GM23248 (cell line): ENCODE measurements around the gene EEF1A2. TPM values are rescaled to one million over a fixed set of nuclear protein-coding genes. Genes with fewer than 3 reads are reported as not detected.

Source experiments
- DNase-seq: peaks from one replicate; pipeline ENCODE4 v3.0.0-alpha.2; 2015
- H2AFZ ChIP-seq: fragments of 200-600 bp; sonication (generic); 2 replicates; pipeline ENCODE4 v1.6.1; 2016; ENCODE audit warnings: antibody characterized with exemption
- H3F3A ChIP-seq: fragments of 200-600 bp; sonication (generic); 2 replicates; pipeline ENCODE4 v1.6.1; 2016; ENCODE audit warnings: mild to moderate bottlenecking, antibody characterized with exemption, mixed run types; ENCODE audit not compliant: insufficient read depth
- H3K27ac ChIP-seq: fragments of 200-600 bp; sonication (generic); 2 replicates; pipeline ENCODE4 v1.5.1; 2016; ENCODE audit warnings: mild to moderate bottlenecking
- H3K27me3 ChIP-seq: fragments of 200-600 bp; sonication (generic); replicated peaks from 2 replicates; pipeline ENCODE4 v1.6.1; 2016; ENCODE audit warnings: mild to moderate bottlenecking; ENCODE audit not compliant: insufficient read depth
- H3K36me3 ChIP-seq: fragments of 200-600 bp; sonication (generic); 2 replicates; pipeline ENCODE4 v1.6.1; 2016; ENCODE audit warnings: low read depth, mild to moderate bottlenecking
- H3K4me1 ChIP-seq: fragments of 200-600 bp; sonication (generic); 2 replicates; pipeline ENCODE4 v1.6.1; 2016; ENCODE audit warnings: mild to moderate bottlenecking; ENCODE audit not compliant: insufficient read depth
- H3K4me2 ChIP-seq: fragments of 200-600 bp; sonication (generic); one replicate; pipeline ENCODE4 v1.6.1; 2016; ENCODE audit warnings: mild to moderate bottlenecking; ENCODE audit not compliant: unreplicated experiment
- H3K4me3 ChIP-seq: fragments of 200-600 bp; sonication (generic); 2 replicates; pipeline ENCODE4 v1.5.1; 2016; ENCODE audit warnings: mild to moderate bottlenecking
- H3K79me2 ChIP-seq: fragments of 200-600 bp; sonication (generic); 2 replicates; pipeline ENCODE4 v1.6.1; 2016; ENCODE audit warnings: mild to moderate bottlenecking; ENCODE audit not compliant: insufficient read depth
- H3K9ac ChIP-seq: fragments of 200-600 bp; sonication (generic); 2 replicates; pipeline ENCODE4 v1.6.1; 2016; ENCODE audit warnings: mild to moderate bottlenecking
- H3K9me2 ChIP-seq: fragments of 200-600 bp; sonication (generic); 2 replicates; pipeline ENCODE4 v1.6.1; 2016; ENCODE audit warnings: mixed run types, mild to moderate bottlenecking, moderate library complexity; ENCODE audit not compliant: insufficient read depth
- H3K9me3 ChIP-seq: fragments of 200-600 bp; sonication (generic); one replicate; pipeline ENCODE4 v1.6.1; 2017; ENCODE audit warnings: low read depth
- H4K20me1 ChIP-seq: fragments of 200-600 bp; sonication (generic); 2 replicates; pipeline ENCODE4 v1.6.0; 2016; ENCODE audit not compliant: insufficient read depth
- EZH2 ChIP-seq: fragments of 200-600 bp; sonication (generic); IDR thresholded peaks from 2 replicates; pipeline ENCODE4 v1.6.1; 2018; ENCODE audit warnings: antibody characterized with exemption, mild to moderate bottlenecking; ENCODE audit not compliant: insufficient read depth, poor library complexity, severe bottlenecking
- EZH2phosphoT487 ChIP-seq: fragments of 200-600 bp; sonication (generic); IDR thresholded peaks from 2 replicates; pipeline ENCODE4 v1.6.1; 2018; ENCODE audit warnings: antibody characterized with exemption, moderate library complexity, mild to moderate bottlenecking, low read depth; ENCODE audit not compliant: insufficient read depth
- WGBS, 2 experiments: methylation state at CpG; one replicate each; pipeline ENCODE4 v1.1.6; 2015 to 2017; ENCODE audit warnings: low lambda C conversion rate in 2 of 2, low coverage in 1 of 2; ENCODE audit errors: missing lambda C conversion rate in 2 of 2; 5-methylcytosine and 5-hydroxymethylcytosine counted together
- in situ Hi-C: fragments of 300-500 bp; cut with MboI; formaldehyde crosslinking; loops from 2 replicates; pipeline ENCODE4 v1.15.0; 2020
- polyA plus RNA-seq: library from polyadenylated mRNA; unstranded; fragments of >200 nt; fragmentation: Nextera tagmentation; extraction: Ambion mirVana; gene quantifications from 2 replicates; pipeline ENCODE4 v1.2.1, GENCODE V29; 2016
- total RNA-seq: library from RNA; depleted of rRNA; stranded (reverse); fragments of >200 nt; shearing (Covaris generic); gene quantifications from 2 replicates; pipeline ENCODE4 v1.2.3, GENCODE V29; 2014

Gene EEF1A2
- total and polyA plus RNA-seq, 2 experiments from 2014 or later: 0.43 TPM; not detected in 1

- Histone ChIP-seq H3K4me3 (no peak overlapping the region), H3K79me2 (no peaks in the 10 kb centered on the region), H2AFZ (no peak overlapping the region), H3K9me3 (no peaks in the 10 kb centered on the region), H3K36me3 (no peaks in the 10 kb centered on the region), H3K4me2 (no peak overlapping the region), H4K20me1 (no peaks in the 10 kb centered on the region), H3F3A (no peaks in the 10 kb centered on the region), H3K27me3 (peaks cover 24% of the 10 kb centered on the region; the same call in 1 of the 2 replicates), H3K27ac (no peak overlapping the region), H3K4me1 (no peaks in the 10 kb centered on the region), H3K9me2 (no peaks in the 10 kb centered on the region), H3K9ac (no peak overlapping the region)
- 33 to 35% methylated on average over 18 of the region's 18 CpGs for WGBS, 2 experiments
- in situ Hi-C loops: no loop called here
- DNase-seq: no peak
- no peak for TF ChIP-seq EZH2phosphoT487
- TF ChIP-seq EZH2: no peak
Observed at GRCh38 chr20:63448031-63448430, 50.9 kb downstream of the EEF1A2 start.

GRCh38 chr20:63447320-63447719, 51.6 kb downstream of the EEF1A2 start:
- no peaks in the 10 kb centered on the region for H3K36me3 ChIP-seq
- in situ Hi-C loops: no loop called here
- H2AFZ ChIP-seq: no peak overlapping the region
- no peak overlapping the region for H3K4me3 ChIP-seq
- no peak overlapping the region for H3K4me2 ChIP-seq
- no peaks in the 10 kb centered on the region for H3F3A ChIP-seq
- H3K9ac ChIP-seq: no peak overlapping the region
- H3K27ac ChIP-seq: no peak overlapping the region
- no peaks in the 10 kb centered on the region for H4K20me1 ChIP-seq
- H3K9me3 ChIP-seq: no peaks in the 10 kb centered on the region
- peaks cover 24% of the 10 kb centered on the region; the same call in 1 of the 2 replicates for H3K27me3 ChIP-seq
- H3K4me1 ChIP-seq: no peaks in the 10 kb centered on the region
- no peak for TF ChIP-seq EZH2phosphoT487
- TF ChIP-seq EZH2: no peak
- no peaks in the 10 kb centered on the region for H3K79me2 ChIP-seq
- DNase-seq: no peak
- H3K9me2 ChIP-seq: no peaks in the 10 kb centered on the region
- WGBS, 2 experiments: 47 to 50% methylated on average over 16 of the region's 16 CpGs

- Histone ChIP-seq H3K9me2 (no peaks in the 10 kb centered on the region), H3F3A (no peaks in the 10 kb centered on the region), H3K79me2 (no peaks in the 10 kb centered on the region), H4K20me1 (no peaks in the 10 kb centered on the region), H3K27ac (no peak overlapping the region), H3K9ac (no peak overlapping the region), H3K27me3 (peaks cover 24% of the 10 kb centered on the region; the same call in 1 of the 2 replicates), H3K36me3 (no peaks in the 10 kb centered on the region), H3K4me2 (no peak overlapping the region), H3K4me3 (no peak overlapping the region), H2AFZ (no peak overlapping the region), H3K4me1 (no peaks in the 10 kb centered on the region), H3K9me3 (no peaks in the 10 kb centered on the region)
- WGBS, 2 experiments: 19 to 35% methylated on average over 12 to 30 of the region's 31 CpGs
- DNase-seq: no peak
- TF ChIP-seq EZH2phosphoT487: no peak
- no peak for TF ChIP-seq EZH2
- in situ Hi-C loops: no loop called here
Observed at GRCh38 chr20:63446216-63447024, 52.5 kb downstream of the EEF1A2 start.

- 80 to 84% methylated on average over 13 to 15 of the region's 15 CpGs for WGBS, 2 experiments
- TF ChIP-seq EZH2: no peak
- no peak for TF ChIP-seq EZH2phosphoT487
- H3K4me1 ChIP-seq: no peaks in the 10 kb centered on the region
- no peaks in the 10 kb centered on the region for H3K9me2 ChIP-seq
- no peaks in the 10 kb centered on the region for H3K9me3 ChIP-seq
- no peaks in the 10 kb centered on the region for H3K36me3 ChIP-seq
- no peaks in the 10 kb centered on the region for H3K79me2 ChIP-seq
- H3K9ac ChIP-seq: no peak overlapping the region
- no peaks in the 10 kb centered on the region for H3F3A ChIP-seq
- H3K27ac ChIP-seq: no peak overlapping the region
- H3K27me3 ChIP-seq: peaks cover 24% of the 10 kb centered on the region; the same call in 1 of the 2 replicates
- H3K4me2 ChIP-seq: no peak overlapping the region
- in situ Hi-C loops: no loop called here
- no peaks in the 10 kb centered on the region for H4K20me1 ChIP-seq
- no peak for DNase-seq
- no peak overlapping the region for H2AFZ ChIP-seq
- H3K4me3 ChIP-seq: no peak overlapping the region
Observed at GRCh38 chr20:63445075-63445734, 53.7 kb downstream of the EEF1A2 start.
